KMS-11 (cell line): ENCODE results near the gene GRM7.

Source experiments
- H2AFZ ChIP-seq: fragments of 200-600 bp; sonication (generic); 2 replicates; pipeline ENCODE4 v1.6.1; 2016; ENCODE audit warnings: antibody characterized with exemption, mixed run types, low read depth
- H3K27ac ChIP-seq: fragments of 200-600 bp; sonication (generic); 2 replicates; pipeline ENCODE4 v1.6.1; 2016; ENCODE audit warnings: mild to moderate bottlenecking, mixed run types
- H3K27me3 ChIP-seq: fragments of 200-600 bp; sonication (generic); 2 replicates; pipeline ENCODE4 v1.6.1; 2017; ENCODE audit warnings: mild to moderate bottlenecking, low read depth, mixed run types, moderate library complexity; ENCODE audit not compliant: insufficient read depth
- H3K36me3 ChIP-seq: fragments of 200-600 bp; sonication (generic); 2 replicates; pipeline ENCODE4 v1.6.1; 2017; ENCODE audit warnings: mild to moderate bottlenecking, mixed run types; ENCODE audit not compliant: insufficient read depth
- H3K4me1 ChIP-seq: fragments of 200-600 bp; sonication (generic); 2 replicates; pipeline ENCODE4 v1.6.1; 2016; ENCODE audit warnings: mild to moderate bottlenecking, low read depth, mixed run types; ENCODE audit not compliant: poor library complexity, severe bottlenecking
- H3K4me2 ChIP-seq: fragments of 200-600 bp; sonication (generic); 2 replicates; pipeline ENCODE4 v1.7.0; 2016; ENCODE audit warnings: mild to moderate bottlenecking, mixed run types
- H3K4me3 ChIP-seq: fragments of 200-600 bp; sonication (generic); IDR thresholded peaks from 2 replicates; pipeline ENCODE4 v1.6.1; 2017; ENCODE audit warnings: low read depth, low read length, mixed read lengths; ENCODE audit not compliant: insufficient read depth
- H3K79me2 ChIP-seq: fragments of 200-600 bp; sonication (generic); 2 replicates; pipeline ENCODE4 v1.6.1; 2016; ENCODE audit warnings: low read depth, mixed run types; ENCODE audit not compliant: insufficient read depth
- H3K9ac ChIP-seq: fragments of 200-600 bp; sonication (generic); 2 replicates; pipeline ENCODE4 v1.6.1; 2016; ENCODE audit warnings: mild to moderate bottlenecking, mixed run types
- H4K20me1 ChIP-seq: fragments of 200-600 bp; sonication (generic); 2 replicates; pipeline ENCODE4 v1.6.1; 2016; ENCODE audit warnings: mild to moderate bottlenecking, mixed run types; ENCODE audit not compliant: insufficient read depth
- TF ChIP-seq, protein P1 (sequence below): fragments of 200-600 bp; sonication (generic); conservative IDR thresholded peaks from 2 replicates; pipeline ENCODE4 v1.6.1; 2017; ENCODE audit warnings: low read depth, mild to moderate bottlenecking, antibody characterized with exemption, low read length, moderate library complexity, mixed read lengths

The GRM7 gene

DNA sequence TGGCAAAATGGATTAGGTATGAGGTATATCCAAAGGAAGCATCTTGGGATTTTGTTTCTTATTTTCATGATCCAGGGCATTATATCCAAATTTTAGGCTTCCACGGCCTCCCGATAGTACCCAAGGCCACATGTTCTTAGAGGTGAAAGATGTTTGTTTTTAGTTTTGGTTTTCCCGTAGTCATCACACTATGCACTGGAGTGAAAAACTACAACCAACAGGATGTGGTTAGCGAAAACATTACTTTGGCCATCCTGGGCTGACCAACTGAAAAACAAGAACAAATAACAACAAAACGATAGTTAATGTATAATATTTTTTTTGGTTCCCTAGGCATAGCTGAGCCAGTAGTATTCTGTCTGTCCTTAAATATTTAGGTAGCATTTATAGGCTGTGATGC is 749.7 kb downstream of the GRM7 start:
- peaks cover 58% of the 10 kb centered on the region for H3K4me1 ChIP-seq
- H4K20me1 ChIP-seq = no peaks in the 10 kb centered on the region
- H3K27ac ChIP-seq = no peak overlapping the region
- no peak overlapping the region for H2AFZ ChIP-seq
- no peak overlapping the region for H3K4me2 ChIP-seq
- no peak overlapping the region for H3K9ac ChIP-seq
- H3K27me3 ChIP-seq = no peaks in the 10 kb centered on the region
- no peaks in the 10 kb centered on the region for H3K79me2 ChIP-seq
- TF ChIP-seq, protein P1, sequence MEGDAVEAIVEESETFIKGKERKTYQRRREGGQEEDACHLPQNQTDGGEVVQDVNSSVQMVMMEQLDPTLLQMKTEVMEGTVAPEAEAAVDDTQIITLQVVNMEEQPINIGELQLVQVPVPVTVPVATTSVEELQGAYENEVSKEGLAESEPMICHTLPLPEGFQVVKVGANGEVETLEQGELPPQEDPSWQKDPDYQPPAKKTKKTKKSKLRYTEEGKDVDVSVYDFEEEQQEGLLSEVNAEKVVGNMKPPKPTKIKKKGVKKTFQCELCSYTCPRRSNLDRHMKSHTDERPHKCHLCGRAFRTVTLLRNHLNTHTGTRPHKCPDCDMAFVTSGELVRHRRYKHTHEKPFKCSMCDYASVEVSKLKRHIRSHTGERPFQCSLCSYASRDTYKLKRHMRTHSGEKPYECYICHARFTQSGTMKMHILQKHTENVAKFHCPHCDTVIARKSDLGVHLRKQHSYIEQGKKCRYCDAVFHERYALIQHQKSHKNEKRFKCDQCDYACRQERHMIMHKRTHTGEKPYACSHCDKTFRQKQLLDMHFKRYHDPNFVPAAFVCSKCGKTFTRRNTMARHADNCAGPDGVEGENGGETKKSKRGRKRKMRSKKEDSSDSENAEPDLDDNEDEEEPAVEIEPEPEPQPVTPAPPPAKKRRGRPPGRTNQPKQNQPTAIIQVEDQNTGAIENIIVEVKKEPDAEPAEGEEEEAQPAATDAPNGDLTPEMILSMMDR = no peak
- H3K36me3 ChIP-seq = no peaks in the 10 kb centered on the region
- H3K4me3 ChIP-seq = no peak overlapping the region

DNA sequence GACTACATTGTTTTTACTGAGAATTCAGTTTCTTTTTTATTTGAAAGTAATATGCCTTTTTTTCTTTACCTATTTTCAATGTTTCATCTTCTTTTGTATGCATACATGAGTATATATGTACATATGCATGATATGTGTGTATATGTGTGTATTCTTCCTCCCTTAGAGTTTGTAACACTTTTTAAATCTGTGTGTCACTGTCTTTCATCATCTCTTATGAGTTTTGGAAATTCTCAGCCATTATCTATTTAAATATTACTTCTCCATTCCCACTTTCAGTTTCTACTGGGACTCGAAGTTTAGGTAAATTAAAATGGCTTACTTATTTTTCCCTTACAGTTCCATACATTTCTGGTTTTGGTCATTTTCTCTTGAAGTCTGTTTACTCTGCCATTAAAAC is 754.1 kb downstream of the GRM7 start:
- no peak overlapping the region for H2AFZ ChIP-seq
- H3K36me3 ChIP-seq = no peaks in the 10 kb centered on the region
- H3K4me3 ChIP-seq = no peak overlapping the region
- no peaks in the 10 kb centered on the region for H3K27me3 ChIP-seq
- H3K27ac ChIP-seq = no peak overlapping the region
- TF ChIP-seq, protein P1 = no peak
- H3K79me2 ChIP-seq = no peaks in the 10 kb centered on the region
- H3K4me1 ChIP-seq = peaks cover 18% of the 10 kb centered on the region
- no peak overlapping the region for H3K9ac ChIP-seq
- no peak overlapping the region for H3K4me2 ChIP-seq
- H4K20me1 ChIP-seq = no peaks in the 10 kb centered on the region

DNA sequence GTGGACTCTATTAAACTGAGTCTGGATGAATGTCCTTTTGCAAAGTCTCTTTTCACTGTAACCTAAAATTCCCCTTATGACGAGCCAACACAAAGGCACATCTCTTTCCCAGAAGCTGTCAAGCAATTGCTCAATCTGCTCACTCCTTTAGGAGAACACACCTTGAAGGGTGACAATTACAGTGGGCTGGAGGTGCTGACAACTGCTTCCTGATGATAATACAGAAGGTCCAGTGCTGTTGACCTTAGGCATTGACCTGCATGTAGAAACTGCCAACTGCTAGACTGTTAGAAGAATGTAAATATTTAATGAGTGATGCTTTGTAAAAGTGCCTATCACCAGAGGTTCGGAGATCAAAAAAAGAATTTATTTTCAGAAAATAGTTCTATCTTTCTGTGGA is 757.7 kb downstream of the GRM7 start:
- no peak overlapping the region for H2AFZ ChIP-seq
- no peak overlapping the region for H3K27ac ChIP-seq
- no peak overlapping the region for H3K9ac ChIP-seq
- no peak overlapping the region for H3K4me2 ChIP-seq
- TF ChIP-seq, protein P1 = no peak
- H3K4me1 ChIP-seq = peaks cover 12% of the 10 kb centered on the region
- H4K20me1 ChIP-seq = no peaks in the 10 kb centered on the region
- H3K27me3 ChIP-seq = no peaks in the 10 kb centered on the region
- H3K36me3 ChIP-seq = no peaks in the 10 kb centered on the region
- H3K4me3 ChIP-seq = no peak overlapping the region
- no peaks in the 10 kb centered on the region for H3K79me2 ChIP-seq

DNA sequence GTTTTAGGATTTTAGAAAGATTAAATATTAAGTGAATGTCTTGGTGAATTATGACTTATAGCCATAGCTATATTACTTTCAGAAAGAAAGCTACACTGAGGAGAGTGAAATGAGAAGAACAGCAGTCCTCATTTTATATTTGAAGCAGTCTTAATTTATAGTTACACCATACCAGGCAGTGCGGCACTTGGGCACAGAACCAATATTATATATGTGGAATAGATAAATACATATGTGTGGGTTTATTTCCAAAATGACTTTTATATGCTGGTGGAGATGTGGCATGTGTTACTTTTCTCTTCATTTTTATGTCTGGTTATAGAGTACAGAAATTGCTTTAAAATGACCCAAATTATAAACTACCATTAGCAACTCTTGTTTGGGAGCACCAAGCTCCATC is 759.5 kb downstream of the GRM7 start:
- Histone ChIP-seq H3K4me3 (no peak overlapping the region), H3K27ac (no peak overlapping the region), H3K79me2 (no peaks in the 10 kb centered on the region), H3K4me1 (peaks cover 5% of the 10 kb centered on the region), H4K20me1 (no peaks in the 10 kb centered on the region), H3K27me3 (no peaks in the 10 kb centered on the region), H3K9ac (no peak overlapping the region), H3K4me2 (no peak overlapping the region), H3K36me3 (no peaks in the 10 kb centered on the region), H2AFZ (no peak overlapping the region)
- TF ChIP-seq, protein P1 = no peak
